HG02884 (cell line): ENCODE results near the gene FAM168B.

Experiments used
- ATAC-seq: cut with Tn5 transposase; IDR thresholded peaks from one replicate; pipeline ENCODE4 v1.9.1; 2021; ENCODE audit warnings: mild to moderate bottlenecking, moderate library complexity; ENCODE audit not compliant: unreplicated experiment

Gene FAM168B

DNA sequence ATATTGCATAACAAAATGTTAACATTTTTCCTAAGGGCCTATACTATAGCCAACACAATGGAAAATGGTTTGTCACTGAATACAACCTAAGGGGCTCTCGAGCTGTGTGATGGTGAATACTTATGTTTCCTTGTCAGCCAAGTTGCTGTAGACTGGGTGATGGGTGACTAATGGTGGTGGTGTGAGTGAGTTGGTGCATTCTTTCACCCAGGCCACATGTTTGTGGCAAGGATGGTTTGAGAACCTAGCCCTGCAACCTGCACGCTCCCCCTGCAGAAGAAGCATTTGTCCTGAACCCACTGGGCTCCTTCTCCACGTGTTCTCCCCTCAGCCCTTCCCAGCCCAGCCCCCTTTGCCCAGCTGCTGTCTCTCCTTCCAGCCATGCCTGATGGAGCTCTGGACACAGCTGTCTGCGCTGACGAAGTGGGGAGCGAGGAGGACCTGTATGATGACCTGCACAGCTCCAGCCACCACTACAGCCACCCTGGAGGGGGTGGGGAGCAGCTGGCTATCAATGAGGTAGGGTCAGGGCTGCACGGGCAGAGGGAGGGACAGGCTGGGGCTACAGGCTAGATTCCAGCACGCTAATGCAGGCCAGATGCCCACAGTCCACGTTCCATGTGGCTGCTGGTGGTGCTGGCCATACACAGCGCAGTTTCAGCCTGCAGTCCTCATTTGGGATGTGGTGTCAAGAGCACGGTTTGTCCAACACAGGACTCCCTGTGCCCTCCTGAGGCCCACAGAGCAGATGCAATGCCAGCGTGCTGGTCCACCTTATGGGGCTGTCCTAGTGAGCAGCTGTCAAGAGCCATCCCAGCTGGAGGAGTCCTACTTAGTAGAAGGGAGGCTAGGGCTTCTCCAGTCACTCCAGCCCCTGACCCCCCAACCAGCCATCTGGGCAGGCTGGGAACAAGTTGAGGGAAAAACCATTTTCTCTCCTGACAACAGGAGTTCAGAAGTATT lies 65.4 kb downstream of the FAM168B start:
- ATAC-seq: no peak

DNA sequence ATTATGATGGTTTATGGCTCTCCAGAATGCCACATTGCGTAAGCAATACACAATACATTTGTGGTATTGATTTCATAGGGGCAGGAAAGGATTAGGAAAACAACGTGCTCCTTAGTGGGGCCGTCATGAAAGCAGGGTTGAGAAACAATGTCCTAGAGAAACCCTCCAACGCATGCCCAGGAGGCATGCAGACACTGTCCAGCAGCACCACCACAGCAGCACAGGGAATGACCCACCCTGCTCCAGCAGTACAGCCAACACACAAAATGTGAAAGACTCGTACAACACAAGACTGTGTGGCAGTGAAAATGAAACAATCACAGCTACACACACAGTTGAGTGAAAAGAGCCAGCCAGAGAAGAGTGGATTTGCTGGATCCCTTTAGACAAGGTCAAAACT lies 66.3 kb downstream of the FAM168B start:
- no peak for ATAC-seq

DNA sequence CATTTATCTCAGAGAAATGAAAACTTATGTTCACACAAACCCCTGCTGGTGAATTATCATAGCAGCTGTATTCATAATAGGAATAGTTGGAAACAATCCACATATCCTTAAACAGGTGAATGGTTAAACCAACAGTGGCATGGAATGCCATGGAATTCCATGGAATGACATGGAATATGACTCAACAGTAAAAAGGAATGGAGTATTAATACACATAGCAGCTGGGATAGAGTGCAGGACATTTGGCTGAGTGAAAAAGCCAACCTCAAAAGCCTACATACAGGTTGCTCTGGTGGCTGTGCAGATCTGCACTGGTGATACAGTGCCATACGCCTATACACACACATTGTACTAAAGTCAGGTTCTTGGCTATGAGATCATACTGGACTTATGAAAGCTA lies 69.5 kb downstream of the FAM168B start:
- ATAC-seq: no peak

DNA sequence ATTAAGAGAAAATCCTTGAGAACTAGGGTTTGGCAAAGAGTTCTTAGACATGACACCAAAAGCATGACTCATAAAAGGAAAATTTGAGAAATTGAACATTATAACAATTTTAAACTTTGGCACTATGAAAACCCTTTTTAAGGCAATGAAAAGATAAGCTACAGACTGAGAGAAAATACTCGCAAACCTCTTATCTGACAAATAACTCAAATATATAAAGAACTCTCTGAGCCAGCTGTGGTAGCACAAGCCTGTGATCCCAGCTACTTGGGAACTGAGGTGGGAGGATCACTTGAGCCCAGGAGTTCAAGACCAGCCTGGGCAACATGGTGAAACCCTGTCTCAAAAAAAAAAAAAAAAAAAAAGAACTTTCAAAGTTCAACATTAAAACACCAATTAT lies 70.5 kb downstream of the FAM168B start:
- no peak for ATAC-seq

DNA sequence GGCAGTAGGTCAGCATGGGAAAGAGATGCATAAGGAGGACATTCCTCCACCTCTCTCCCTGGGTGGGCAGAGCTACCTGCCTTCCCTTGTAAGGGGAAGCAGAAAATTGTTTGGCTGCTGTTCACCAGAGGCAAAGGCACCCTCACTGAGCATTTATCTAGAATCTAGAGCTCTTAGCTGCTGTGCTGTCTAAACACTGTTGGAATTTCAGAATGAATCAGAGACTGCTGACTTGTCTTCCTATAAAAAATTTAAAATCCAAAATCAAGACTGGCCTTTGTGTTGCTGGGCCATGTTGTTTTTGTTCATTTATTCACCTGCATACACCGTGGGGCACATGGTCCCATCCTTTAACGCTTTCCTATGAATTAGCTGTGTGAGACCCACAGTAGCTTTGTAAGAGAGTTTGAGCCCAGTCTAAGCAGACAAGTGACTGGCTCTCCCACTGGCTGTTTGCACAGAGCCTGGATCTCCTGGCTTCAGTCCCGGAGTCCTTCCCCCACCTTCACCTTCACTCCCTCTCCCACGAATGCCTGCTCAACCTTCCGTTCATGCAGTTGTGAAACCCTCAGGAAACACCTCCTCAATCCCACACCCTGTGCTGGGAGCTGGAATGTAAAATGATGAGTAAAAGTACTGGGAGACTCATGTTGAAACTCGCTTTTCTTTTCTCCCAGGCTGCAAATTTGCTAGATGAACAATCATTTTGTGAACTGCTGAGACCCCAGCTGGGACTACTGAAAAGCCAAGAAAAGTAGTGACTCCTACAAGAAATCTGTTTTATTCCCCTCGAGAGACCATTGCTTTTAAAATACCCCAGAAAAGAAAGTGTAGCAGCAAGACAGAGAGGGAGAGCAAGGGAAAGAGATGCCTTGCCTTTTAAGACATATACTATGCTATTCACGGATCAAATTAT lies 76.2 kb downstream of the FAM168B start:
- no peak for ATAC-seq

DNA sequence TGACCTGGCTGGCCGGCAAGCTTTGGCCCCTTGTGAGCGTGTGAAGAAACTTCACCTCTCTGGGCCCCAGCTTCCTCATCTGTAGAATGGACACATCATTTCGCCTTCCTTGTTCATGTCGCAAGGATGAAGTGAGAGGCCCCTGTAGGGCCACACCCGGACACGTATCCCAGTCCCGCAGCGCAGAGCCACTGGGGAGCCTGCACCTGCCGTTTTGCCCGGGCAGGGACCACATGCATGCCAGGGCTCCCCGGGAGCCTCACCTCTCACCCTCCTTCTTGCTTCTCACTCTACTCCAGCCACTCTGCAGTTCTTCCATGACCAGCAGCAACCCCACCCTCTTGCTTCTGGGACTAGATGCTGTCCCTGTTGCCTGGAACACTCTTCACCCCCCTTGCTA lies 77.5 kb downstream of the FAM168B start:
- no peak for ATAC-seq

DNA sequence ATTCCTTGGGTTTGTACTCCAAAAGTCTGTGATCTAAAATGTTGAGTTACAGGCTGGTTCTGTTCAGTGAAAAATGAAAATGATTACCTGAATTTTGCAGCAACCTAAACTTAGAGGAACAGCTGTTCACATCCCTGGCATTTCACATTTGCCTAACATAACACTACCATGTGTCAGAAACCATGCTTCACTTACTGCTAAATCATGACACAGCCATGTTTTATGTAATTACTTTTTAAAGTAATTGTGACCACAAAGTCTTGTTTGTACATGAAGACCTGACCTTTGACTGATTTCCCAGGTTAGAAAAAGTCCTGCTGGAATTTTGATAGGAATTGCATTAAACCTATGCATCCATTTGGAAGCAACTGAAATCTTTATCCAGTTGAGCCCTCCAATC lies 79.1 kb downstream of the FAM168B start:
- no peak for ATAC-seq

DNA sequence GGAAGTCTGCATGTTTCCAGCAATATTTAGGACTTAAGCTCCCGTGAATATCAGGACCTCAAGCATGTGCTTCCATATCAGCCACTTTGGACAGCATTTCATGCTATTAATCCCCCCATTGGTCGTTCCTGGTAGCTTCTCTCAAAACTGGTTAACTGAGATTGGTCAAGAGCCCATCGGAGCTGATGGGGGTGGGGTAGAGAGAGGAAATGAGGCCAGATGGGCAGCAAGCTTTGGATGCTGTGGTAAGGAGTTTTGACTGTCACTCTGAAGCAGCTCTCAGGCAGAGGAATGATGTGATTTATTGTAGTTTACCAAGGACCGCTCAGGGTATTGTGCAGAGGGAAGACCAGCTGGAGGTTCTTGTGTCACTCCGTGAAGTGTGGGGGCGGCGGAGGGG lies 81.8 kb downstream of the FAM168B start:
- no peak for ATAC-seq

DNA sequence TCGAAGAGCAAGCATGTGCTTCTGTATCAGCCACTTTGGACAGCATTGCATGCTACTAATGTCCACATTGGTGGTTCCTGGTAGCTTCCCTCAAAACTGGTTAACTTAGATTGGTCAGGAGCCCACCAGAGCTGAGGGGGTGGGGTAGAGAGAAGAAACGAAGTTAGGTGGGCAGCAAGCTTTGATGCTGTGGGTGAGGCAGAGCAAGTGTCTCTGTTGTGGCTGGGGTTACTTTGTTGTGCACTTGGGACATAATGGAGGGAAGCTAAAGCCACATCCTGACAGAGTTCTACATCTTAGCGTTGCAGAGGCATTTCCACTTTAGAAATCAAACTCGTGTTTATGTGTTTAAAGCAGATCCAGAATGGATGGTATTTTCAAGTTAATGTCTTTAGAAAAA lies 82.7 kb downstream of the FAM168B start:
- ATAC-seq: no peak

DNA sequence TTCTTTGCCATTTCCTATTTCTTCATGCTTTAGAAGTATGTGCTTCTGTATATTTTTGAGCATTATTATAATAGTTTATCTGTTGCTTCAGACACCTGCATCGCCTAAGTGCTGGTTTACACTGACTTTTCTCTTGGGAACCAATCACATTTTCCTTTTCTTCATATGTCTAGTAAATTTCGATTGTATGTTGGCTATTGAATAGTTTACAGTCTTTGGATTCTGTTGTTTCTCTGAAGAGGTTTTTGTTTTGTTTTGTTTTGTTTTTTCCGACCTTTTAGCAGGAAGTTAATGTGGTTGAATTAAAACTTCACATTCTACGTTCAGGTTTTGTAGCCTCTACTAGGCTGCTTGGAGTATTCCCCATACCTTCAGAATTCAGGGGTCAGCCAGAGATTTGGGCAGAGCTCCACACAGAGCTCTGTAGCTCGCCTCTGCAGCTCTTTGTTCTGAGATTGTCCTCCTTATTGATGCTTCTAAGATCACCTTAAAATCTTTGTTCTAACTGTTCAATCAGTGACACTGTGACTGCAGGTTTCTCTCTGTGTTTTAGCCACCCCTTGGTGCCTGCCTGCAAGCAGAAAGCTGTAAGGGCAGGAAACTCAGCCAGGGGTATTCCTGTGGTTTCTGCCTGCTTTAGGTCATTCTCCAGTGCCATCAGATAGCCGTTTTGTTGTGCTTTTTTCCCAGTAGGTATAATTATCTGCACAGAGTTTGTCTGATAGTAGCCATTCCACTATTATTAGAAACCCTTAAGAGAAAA lies 83.4 kb downstream of the FAM168B start:
- ATAC-seq: no peak

DNA sequence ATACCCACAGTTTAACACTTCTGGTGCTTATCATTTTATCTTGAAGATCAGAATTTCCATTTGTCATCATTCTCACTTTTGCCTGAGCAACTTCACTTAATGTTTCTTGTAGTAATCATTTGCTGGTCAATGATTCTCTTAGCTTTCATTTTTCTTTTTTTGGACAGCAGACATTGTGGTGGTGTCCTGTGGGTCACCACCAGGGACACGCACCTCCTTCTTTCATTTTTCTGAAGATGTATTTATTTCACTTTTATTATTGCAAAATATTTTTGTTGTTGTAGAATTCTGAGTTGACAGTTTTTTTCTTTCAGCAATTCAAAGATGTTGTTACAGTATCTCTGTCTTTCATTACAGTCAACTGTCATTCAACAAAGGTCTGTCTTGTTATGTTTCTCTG lies 84.3 kb downstream of the FAM168B start:
- ATAC-seq: no peak

DNA sequence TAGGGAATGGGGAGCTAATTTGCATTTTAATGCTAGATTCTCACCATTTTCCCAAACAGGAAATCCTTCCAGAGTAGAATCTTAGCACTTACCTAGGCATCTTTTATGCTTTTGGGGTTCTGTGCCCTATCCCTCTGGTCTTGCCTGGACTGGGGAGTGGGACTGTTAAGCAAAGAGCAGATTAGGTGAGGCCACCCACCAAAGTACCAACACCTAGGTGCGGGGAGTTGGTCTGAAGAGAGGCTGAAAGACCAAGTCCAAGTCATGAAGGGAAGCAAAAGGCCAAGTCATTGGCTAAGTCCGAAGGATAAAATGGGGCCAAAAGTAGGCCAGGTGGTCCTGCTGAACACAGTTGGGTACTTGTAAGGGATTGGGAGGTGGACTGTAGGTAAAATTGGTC lies 86.7 kb downstream of the FAM168B start:
- no peak for ATAC-seq

DNA sequence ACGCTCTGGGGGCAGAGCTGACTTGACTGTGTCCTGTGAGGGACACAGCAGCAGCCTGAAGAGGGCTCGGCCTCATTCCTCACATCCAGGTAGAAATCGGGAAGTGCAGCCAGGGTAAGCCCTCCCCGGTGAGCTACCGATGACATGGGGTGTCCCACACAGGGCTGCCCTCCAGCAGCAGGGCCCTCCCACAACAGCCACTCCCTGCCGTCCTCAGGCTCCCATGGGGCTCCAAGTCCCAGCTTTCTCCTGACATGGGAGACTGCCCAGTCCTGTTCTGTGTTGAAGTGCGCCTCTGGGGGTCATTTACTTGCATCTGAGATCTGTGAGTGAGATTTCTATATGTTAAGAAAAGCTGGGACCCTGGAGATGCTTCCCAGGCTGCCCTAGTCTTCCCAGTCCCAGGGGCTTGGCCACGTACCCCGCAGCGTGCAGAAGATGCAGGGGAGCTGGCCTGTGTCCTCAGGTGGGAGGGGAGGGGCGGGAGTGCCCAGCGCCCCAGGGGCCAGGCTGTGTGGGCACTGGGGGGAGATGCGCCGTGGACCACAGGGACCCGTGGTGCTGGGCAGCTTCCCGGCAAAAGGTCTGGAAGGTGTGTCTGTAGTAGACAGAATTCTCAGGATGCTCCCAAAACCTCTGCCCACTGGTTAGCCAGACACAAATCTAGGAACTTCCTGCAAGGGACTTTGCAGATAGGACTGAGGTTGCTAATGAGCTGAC lies 87.9 kb downstream of the FAM168B start:
- ATAC-seq: no peak

DNA sequence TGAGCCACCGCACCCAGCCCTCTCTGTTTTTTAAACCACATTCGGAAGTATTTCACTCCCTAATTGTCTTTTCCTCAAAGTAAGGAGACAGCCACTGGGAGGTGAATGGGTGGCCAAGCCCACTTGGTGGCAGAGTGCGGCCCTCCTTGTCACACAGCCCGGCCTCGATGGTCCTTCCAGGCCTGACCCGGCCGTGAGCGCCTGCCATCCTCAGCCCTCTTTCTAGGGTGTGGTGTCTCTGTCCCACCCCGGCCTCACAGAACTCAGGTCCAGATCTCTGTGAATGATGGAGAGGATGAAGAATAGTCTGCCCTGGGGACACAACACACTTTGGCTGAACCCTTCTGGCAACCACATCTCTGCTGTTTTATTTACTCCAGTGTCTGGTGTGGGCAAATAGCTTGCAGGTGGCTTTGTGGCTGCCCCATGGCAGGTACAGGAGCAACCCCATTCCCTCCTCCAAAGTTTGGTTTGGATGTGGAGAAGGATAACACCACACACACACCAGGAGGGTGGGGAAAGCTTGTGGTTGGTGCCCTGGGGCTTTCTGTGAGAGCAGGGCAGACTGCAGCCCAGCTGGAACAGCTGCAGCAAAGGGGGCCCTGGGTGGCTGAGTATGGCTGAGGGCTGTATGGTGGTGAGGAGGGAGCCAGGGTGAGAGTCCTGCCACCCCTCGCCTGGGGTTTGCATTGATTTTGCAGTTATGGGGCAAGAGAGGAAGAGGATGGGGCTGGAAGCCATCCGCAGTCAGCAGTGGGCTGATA lies 88.6 kb downstream of the FAM168B start:
- no peak for ATAC-seq

DNA sequence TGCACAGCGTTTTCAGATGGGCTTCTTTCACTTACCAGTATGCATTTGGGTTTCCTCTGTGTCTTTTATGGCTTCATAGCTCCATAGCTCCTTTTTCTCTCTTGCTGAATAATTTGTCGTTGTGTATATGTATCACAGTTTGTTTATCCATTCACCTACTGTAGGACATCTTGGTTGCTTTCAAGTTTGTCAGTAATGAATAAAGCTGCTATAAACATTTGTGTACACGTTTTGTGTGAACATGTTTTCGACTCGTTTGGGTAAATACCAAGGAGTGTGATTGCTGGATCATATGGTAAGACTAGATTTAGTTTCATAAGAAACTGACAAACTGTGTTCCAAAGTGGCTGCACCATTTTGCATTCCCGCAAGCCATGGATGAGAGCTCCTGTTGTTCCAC lies 94.7 kb downstream of the FAM168B start:
- ATAC-seq: no peak
